ENCODE measurements around the gene HYAL1. TPM values are rescaled to one million over a fixed set of nuclear protein-coding genes. Genes with fewer than 3 reads are reported as not detected.
"Not testable (repeated sequence)": the region's sequence is repeated elsewhere in the genome, so short reads cannot be mapped to it uniquely, and the experiment has no call there.

HYAL1 gene
- total RNA-seq, 4 donors from 2014 or later = 1.8 to 13.8 (median 3.8) TPM

DNA sequence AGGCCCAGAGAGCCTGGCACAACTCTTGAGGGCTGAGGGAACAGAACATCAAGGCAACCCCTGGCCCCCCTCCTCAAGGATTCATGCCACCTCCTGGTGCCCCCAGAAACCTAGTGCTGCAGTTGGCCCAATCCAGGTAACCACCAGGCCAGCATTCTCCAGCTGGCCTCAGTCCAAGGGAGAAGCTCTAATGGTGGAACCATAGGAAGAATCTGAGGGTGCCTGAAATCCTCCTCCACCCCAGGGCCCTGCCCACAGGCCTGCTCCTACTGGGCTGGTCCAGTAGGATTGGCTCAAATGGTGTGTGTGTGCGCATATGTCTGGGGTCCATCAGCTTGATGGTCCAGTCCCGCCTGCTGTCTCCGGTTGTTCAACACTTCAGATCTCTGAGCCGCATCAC lies 11.4 kb upstream of the HYAL1 start:
- peaks cover 25 to 37% (median 37%) of the 10 kb centered on the region in 4 donors for H3K4me1 ChIP-seq
- no peak for TF ChIP-seq EP300 (IDR thresholded peaks at IDR 0.05; ENCODE audit: low read depth)
- no peak overlapping the region for H3K4me3 ChIP-seq
- H3K9me3 ChIP-seq = no peaks in the 10 kb centered on the region
- DNase-seq = no peak
- WGBS, 2 donors (ENCODE audit: low coverage in 1 of 2) = 100% methylated on average over 4 of the region's 4 CpGs; no CpG with 5 or more reads in 1 of the 2 donors
- intact Hi-C loops (cut with DNase I; ENCODE audit: low total_unique reads) = no loop called here
- no peaks in the 10 kb centered on the region for H3K36me3 ChIP-seq
- in situ Hi-C loops (cut with MboI; ENCODE audit: low pct_ligation_motif_present in 1 of 4, low pct_unique_long_range_greater_than_20kb in 1 of 4, low sequenced_read_pairs in 3 of 4) = no loop called here
- H3K27ac ChIP-seq = no peak overlapping the region
- H3K27me3 ChIP-seq = no peaks in the 10 kb centered on the region

DNA sequence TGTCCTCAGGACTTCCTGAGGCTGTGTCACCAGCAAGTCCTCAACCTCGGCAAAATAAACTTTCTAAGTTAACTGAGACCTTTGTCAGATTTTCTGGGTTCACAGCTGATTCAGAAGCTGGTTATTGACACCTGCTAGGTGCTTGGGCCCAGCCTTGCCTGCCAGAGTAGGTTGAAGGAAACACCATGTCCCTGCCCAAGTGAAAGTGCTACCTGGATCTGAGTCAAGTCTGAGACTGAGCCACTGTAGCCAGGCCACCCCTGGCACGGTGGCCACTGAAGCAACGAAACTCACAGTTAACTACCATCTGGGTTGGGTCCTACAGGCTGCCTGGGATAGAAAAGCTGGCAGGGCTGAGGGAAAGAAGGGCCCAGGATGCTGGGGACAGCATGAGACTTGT lies 11.0 kb upstream of the HYAL1 start:
- intact Hi-C loops (cut with DNase I; ENCODE audit: low total_unique reads) (no loop called here), in situ Hi-C loops (cut with MboI; ENCODE audit: low pct_ligation_motif_present in 1 of 4, low pct_unique_long_range_greater_than_20kb in 1 of 4, low sequenced_read_pairs in 3 of 4) (no loop called here)
- DNase-seq = no peak

DNA sequence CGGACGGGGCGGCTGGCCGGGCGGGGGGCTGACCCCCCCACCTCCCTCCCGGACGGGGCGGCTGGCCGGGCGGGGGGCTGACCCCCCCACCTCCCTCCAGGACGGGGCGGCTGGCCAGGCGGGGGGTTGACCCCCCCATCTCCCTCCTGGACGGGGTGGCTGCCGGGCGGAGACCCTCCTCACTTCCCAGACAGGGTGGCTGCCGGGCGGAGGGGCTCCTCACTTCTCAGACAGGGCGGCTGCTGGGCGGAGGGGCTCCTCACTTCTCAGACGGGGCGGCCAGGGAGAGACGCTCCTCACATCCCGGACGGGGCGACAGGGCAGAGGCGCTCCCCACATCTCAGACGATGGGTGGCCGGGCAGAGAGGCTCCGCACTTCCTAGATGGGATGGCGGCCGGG lies 8.7 kb upstream of the HYAL1 start:
- H3K9me3 ChIP-seq; H3K27ac ChIP-seq; H3K4me3 ChIP-seq; H3K27me3 ChIP-seq; in situ Hi-C loops (cut with MboI; ENCODE audit: low pct_ligation_motif_present in 1 of 4, low pct_unique_long_range_greater_than_20kb in 1 of 4, low sequenced_read_pairs in 3 of 4); H3K36me3 ChIP-seq; intact Hi-C loops (cut with DNase I; ENCODE audit: low total_unique reads); DNase-seq: not testable (repeated sequence)
- peaks cover 9 to 11% (median 10%) of the 10 kb centered on the region in 4 donors for H3K4me1 ChIP-seq
- WGBS, 2 donors (ENCODE audit: low coverage in 1 of 2) = 92% methylated on average over 17 of the region's 32 CpGs; no CpG with 5 or more reads in 1 of the 2 donors

More for the DNA sequence above, 11.0 kb upstream of the HYAL1 start:
- 73% methylated on average over 3 of the region's 3 CpGs; no CpG with 5 or more reads in 1 of the 2 donors for WGBS, 2 donors (ENCODE audit: low coverage in 1 of 2)
- H3K27me3 ChIP-seq = no peaks in the 10 kb centered on the region
- TF ChIP-seq EP300 (IDR thresholded peaks at IDR 0.05; ENCODE audit: low read depth) = no peak
- no peak for TF ChIP-seq POLR2A (IDR thresholded peaks at IDR 0.05)
- no peak for TF ChIP-seq POLR2AphosphoS5 (IDR thresholded peaks at IDR 0.05)
- TF ChIP-seq, protein P1, sequence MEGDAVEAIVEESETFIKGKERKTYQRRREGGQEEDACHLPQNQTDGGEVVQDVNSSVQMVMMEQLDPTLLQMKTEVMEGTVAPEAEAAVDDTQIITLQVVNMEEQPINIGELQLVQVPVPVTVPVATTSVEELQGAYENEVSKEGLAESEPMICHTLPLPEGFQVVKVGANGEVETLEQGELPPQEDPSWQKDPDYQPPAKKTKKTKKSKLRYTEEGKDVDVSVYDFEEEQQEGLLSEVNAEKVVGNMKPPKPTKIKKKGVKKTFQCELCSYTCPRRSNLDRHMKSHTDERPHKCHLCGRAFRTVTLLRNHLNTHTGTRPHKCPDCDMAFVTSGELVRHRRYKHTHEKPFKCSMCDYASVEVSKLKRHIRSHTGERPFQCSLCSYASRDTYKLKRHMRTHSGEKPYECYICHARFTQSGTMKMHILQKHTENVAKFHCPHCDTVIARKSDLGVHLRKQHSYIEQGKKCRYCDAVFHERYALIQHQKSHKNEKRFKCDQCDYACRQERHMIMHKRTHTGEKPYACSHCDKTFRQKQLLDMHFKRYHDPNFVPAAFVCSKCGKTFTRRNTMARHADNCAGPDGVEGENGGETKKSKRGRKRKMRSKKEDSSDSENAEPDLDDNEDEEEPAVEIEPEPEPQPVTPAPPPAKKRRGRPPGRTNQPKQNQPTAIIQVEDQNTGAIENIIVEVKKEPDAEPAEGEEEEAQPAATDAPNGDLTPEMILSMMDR (IDR thresholded peaks at IDR 0.05) = no peak
- no peaks in the 10 kb centered on the region for H3K9me3 ChIP-seq
- H3K36me3 ChIP-seq = no peaks in the 10 kb centered on the region
- H3K27ac ChIP-seq = no peak overlapping the region
- H3K4me1 ChIP-seq = peaks cover 24 to 33% (median 32%) of the 10 kb centered on the region in 4 donors
- H3K4me3 ChIP-seq = no peak overlapping the region

DNA sequence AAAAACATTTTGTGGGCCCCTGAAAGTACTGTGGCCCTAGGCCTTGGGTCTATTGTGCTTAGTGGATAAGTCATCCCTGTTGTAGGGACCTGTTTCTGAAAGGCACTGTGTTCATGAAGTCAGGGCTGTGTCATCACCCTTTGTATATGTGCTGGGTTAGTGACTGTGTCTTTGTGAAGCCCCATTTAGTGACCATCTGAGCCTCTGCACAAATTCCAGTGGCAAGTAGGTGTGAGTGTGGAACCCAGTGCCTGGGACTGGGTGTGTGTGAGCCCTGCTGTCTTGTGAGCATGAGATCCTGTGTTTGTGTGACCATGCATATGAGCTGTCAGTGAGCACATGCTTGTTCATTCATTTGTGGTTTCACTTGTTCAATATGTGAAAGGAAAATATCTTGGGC lies 1.2 kb upstream of the HYAL1 start:
- H3K27me3 ChIP-seq = no peaks in the 10 kb centered on the region
- H3K4me3 ChIP-seq = no peak overlapping the region
- intact Hi-C loops (cut with DNase I; ENCODE audit: low total_unique reads) (no loop called here), in situ Hi-C loops (cut with MboI; ENCODE audit: low pct_ligation_motif_present in 1 of 4, low pct_unique_long_range_greater_than_20kb in 1 of 4, low sequenced_read_pairs in 3 of 4) (no loop called here)
- H3K27ac ChIP-seq = no peak overlapping the region
- H3K36me3 ChIP-seq = no peaks in the 10 kb centered on the region
- no peaks in the 10 kb centered on the region for H3K9me3 ChIP-seq
- DNase-seq = no peak
- H3K4me1 ChIP-seq = peaks cover 7 to 24% (median 23%) of the 10 kb centered on the region in 4 donors
- TF ChIP-seq, protein P1 (IDR thresholded peaks at IDR 0.05) = no peak
- no peak for TF ChIP-seq POLR2A (IDR thresholded peaks at IDR 0.05)

DNA sequence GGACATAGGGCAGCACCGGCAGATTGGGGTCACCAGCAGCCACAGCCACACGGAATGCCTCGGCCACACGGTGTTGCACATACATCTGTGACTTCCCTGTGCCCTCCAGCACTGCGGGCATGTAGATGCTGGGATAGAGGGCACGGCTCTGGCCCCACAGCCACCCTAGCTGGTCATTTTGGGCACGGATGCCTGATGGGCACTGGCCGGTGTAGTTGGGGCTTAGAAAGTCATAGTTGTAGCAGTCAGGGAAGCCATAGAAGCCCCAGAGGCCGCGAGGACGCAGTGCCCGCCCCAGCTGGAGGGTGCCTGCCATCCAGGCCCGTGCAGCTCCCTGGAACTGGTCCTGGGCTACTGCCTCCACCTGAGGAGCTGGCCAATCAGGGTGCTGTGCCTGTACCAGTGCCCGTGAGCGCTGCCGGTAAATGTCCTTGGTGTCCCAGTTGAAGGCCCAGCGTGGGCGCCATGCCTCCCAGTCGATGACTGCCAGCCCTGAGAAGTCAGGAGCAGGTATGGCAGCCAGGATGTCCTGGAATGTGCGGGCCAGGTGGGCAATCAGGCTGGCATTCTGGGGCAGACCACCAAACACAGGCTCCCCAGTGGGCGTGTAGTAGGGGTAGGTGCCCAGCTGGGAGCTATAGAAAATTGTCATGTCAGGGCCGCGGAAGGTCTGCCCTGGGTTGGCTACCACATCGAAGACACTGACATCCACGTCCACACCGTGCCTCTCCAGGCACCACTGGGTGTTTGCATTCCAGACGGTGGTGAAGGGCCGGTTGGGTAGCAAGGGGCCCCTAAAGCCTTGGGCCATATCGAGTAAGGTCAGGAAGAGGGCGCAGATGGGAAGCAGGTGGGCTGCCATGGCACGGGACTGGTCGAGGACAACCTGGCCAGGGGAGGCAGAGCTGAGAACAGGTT lies 1.0 kb downstream of the HYAL1 start:
- intact Hi-C loops (cut with DNase I; ENCODE audit: low total_unique reads) (no loop called here), in situ Hi-C loops (cut with MboI; ENCODE audit: low pct_ligation_motif_present in 1 of 4, low pct_unique_long_range_greater_than_20kb in 1 of 4, low sequenced_read_pairs in 3 of 4) (no loop called here)
- no peaks in the 10 kb centered on the region for H3K27me3 ChIP-seq
- TF ChIP-seq, protein P1 (IDR thresholded peaks at IDR 0.05) = no peak
- no peak for TF ChIP-seq POLR2AphosphoS5 (IDR thresholded peaks at IDR 0.05)
- no peak for DNase-seq
- 87 to 100% methylated on average over 1 to 32 of the region's 32 CpGs for WGBS, 2 donors (ENCODE audit: low coverage in 1 of 2)
- H3K27ac ChIP-seq = peak overlapping the region; percentile 48 to 73 (median 58)
- no peaks in the 10 kb centered on the region for H3K9me3 ChIP-seq
- no peaks in the 10 kb centered on the region for H3K36me3 ChIP-seq
- H3K4me1 ChIP-seq = peaks cover 15 to 35% (median 32%) of the 10 kb centered on the region in 4 donors
- peak overlapping the region in 1 of 4 donors; percentile 13 for H3K4me3 ChIP-seq

Measured in transverse colon (tissue), 4 donors.